ENCODE data around the gene KY.

Gene KY

DNA sequence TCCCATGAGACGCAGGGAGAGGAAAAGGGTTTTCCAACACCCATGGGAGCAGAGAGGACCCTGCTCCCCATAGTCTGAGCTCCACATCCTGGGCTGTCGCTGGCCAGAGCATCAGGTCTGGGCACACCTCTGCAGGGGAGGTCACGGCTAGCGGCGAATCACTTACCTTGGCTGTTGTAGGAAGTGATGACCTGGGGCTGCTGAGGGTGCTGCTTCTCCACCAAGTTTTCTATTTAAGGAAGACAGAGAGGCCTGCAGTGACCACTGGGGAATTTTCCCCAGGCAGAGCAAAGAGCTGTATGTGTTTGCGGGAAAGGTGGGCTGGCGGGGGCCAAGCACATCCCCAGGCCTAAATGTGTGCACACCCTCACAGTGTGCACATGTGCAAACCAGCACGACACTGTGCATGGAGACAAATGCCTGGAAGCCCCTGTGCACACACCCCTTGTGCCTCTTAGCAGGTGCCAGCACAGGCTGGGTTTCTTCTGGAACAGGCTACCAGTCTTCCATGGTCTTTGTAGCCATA is 7.6 kb downstream of the KY start:
- no peak for DNase-seq

DNA sequence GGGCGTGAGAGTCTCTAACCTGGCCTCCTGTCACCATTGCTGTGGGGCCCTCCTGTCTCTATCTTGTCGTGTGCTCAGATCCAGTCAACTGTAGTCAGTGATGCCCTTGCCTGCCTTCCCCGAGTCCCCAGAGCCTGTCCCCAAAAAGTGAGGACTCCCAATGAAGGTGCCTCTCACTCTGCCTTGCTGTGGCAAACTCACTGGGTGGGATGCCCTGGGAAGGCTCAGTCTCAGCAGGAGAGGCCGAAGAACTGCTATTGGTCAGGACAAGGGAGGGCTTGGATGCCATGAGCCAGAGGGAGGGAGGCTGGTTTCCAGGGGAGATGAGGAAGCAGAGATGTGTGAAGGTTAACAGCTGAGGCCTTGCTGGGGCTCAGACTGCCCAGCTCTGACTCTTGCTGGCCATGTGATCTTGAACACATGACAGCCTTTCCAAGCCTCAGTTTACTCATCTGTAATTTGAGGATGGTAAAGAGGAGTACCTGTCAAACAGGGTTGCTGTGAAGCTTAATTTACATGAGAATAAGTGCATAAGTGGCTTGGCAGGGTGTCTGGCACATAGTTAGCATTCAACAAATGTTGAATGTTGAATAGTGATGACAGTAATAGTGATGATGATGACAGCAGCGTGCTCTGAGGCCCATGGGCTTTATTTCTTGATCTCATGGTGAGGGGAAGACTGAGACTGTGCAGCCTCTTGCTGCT is 8.2 kb downstream of the KY start:
- no peak for DNase-seq

DNA sequence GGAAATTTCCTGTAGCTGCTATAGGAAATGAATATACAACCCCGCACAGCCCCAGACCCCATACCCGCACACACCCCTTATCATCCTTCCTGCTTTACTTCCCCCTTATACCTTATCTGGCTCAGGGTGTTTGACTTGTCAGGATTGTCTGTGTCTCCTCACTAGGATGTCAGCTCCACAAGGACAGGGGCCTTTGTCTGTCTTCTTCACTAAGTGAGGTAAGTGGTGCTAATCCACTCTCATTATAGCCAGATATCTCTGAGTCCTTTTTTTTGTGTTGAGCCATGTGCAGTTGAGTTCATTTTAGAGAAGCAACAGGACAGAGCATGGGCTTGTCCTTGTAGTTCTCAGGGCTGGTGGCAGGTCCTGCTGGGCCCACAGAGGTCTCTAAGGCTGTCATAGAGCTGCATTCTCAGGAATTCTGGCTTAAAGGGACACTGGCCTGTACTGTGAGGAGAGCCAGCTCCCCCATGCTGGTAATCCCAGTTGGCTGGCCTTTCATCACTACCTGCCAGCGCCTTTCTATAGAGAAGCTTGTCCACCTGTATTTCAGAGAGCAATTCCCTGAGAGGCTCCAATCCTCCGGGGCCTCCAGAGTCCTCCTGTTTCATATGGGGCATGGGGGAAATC is 9.0 kb downstream of the KY start:
- no peak for DNase-seq

DNA sequence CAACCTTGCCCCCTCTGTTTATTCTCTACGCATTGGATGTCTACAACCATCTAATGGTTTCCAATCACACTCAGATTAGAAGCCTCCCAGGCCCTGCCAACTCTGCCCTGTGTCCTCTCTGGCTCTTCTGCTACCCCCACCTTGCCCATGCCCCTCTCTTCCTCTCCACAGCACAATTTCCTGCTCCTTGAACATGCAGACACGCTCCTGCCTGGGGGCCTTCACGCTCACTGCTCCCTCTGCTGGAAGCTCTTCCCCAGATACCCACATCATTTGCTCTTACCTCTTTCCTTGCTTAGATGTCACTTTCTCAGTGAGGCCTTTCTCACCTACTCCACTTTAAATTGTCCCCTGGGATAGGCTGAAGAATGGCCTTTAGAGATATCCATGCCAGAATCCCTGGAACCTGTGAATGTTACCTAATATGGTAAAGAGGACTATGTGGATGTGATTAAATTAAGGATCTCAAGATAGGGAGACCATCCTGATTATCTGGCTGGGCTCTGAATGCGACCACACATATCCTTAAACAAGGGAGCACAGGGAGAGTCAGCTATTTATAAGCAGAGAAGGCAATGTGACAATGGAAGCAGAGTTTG is 9.9 kb downstream of the KY start:
- no peak for DNase-seq

DNA sequence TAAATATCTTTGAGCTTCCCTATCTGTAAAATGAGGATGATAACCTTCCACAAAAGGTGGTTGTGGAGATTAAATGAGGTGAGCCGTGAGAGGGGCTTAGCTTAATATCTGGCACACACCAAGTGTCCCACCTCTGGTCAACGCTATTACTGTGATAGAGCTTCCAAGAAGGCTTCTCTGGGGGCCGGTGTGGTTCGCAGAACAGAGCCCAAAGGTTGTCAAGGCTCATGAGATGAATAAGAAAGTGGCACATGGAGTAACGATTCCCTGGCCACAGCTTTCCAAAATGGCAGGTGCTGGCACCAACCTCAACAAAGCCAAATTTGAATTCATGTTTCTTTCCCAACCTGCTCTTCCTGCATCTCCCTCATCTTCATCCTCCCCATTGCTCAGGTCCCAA is 10.4 kb downstream of the KY start:
- DNase-seq = no peak

DNA sequence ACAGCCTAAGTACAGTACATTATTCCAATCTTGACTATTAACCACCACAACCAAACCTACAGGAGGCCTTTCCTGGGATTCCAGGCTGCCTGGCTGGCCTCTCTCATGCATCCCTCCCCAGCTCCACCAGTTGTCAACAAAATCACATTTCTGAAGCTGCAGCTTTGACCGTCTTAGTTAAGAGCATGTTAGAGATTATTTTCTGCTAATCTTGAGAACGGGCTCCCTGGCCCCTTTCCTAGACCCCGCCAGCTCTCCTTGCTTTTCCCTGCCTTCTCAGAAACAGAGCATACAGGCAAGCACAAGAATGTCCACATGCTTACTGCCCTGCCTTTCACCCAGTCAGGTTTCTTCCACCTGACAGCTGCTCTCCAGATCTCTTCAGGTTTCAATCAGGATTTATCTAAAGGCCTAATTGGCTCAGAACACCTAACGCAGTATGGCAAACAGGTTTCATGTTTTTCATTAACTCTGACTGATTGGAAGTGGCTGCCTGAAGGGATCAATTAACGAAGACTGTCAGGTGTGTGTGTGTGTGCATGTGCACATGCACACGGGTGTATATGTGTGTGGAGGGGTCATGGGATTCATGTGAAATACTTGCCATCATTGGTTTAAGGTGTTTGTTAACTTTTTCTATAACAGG is 12.3 kb downstream of the KY start:
- DNase-seq = no peak

DNA sequence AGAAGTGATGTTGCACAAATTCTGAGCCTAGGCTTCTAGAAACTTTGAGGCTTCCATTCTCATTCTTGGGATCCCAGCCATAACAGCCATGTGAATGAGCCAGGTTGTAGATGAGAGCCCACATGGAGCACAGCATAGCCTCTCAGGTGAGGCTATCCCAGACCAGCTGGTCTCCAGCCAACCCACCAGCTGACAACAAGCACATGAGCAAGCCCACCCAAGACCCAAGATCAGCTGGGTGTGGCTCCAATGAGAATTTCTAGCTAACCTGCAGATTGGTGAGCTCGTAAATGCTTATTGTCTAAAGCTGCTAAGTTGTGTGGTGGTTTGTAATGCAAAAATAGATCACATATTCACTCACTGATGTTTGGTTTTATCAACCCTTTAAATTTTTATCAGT is 14.4 kb downstream of the KY start:
- DNase-seq = no peak

DNA sequence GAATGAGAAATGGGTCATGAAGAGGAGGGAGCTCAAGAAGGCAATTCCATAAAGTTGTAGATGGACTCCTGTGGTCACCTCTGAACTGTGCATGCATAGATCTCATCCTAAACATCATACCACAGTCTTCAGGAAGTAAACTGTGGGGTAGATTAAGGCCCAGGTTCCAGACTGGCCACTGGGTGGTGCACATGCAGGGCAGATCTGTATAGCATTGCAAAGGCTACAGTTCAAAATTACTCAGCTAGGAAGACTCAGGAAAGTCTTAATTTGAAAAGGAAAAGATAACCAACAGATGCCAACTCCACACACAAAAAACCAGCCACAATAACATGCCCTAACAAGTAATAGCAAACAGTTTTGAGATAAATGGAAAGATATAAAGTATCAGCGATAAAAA is 20.3 kb downstream of the KY start:
- no peak for DNase-seq

DNA sequence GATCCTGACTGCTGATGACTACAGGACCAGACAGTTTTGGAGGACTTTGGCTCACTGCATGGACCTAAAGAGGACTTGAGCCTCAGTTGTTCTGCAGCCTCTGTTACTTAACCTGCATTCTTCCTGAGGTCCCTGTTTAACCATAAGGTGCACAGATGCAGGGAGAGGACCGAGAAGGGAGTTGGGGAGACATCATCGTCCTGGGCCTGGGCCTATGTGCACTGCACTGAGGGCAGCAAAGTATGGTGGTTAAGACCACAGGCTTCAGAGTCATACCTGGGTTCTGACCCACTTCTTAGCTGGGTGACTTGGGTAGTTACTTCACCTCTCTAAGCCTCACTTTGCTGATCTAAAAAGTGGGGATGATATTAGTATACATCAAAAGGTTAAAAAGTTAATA is 21.9 kb downstream of the KY start:
- DNase-seq = no peak

DNA sequence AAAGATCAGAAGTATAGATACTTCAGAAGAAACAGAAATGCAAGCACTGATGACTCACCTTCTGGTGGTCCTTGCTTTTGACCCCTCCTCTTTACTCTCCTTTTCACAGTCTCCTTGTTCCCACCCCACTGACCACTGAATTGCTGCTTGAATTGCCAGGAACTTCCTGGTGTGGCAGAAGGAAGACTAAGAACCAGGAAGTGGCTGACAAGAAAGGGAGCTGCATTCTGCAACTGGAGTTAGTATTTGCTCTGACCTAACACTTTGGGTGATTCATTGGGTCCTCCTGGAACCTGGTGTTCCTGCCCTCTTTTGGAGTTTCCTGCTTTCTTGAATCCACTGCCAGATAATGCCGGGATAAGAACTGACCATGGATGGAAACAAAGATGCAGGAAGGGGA is 23.0 kb downstream of the KY start:
- DNase-seq = no peak

DNA sequence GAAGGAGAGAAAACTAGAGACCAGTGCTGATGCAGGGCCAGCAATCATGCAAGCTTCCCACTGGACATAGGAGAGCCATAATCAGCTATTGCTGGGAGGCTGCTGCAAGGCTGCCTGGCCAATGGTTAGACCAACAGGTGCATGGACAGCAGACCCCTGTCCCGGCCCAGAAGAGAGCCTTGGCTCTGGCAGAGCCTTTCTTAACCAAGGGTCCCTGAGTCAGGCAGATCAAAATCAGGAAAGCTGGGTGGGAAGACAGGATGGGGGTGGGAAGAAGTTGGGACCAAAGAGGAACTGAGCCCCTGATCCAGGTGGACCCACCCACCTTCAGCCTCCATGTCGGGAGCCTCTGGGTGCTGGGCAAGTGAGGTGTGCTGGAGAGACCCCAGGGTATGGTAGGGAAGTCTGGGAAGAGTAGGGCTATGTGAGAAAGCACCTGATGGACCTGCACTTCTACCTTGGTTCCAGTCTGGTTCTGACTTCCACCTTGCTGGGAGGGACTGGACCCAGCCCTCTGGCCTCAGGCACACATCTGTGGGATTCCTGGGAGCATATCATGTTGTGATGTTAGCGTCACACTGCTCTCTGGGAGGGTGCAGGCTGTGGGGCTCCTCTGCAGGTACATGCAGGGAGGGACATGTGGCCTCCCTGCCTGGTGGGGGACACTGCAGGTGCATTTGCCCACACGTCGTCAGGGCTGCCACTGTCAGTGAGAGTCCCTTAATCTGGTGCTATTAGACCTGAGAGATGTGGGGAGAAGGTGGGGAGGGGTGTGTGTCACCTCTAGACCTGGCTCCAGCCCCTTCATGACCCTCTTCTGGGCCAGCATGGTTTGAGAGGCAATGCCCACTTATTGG is 24.7 kb downstream of the KY start:
- no peak for DNase-seq

DNA sequence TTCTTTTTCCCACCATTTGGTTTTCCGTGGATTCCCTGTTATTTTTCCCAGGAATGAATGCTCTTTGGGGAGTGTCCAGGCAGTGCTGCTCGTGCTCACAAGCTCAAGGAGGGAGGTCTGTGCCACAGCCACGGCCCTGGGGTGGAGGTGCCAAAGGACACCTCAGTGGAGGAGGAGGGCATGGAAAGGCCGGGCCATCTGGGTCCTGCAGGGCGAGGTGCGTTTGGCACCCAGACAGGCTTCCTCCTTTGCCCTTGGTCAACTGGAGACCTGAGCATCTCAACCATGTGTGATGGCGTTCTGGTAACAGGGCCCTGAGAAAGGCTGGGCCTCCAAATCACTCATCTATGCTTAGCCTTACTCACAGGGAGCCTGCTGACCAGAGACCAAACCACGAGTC is 25.4 kb downstream of the KY start:
- no peak for DNase-seq

DNA sequence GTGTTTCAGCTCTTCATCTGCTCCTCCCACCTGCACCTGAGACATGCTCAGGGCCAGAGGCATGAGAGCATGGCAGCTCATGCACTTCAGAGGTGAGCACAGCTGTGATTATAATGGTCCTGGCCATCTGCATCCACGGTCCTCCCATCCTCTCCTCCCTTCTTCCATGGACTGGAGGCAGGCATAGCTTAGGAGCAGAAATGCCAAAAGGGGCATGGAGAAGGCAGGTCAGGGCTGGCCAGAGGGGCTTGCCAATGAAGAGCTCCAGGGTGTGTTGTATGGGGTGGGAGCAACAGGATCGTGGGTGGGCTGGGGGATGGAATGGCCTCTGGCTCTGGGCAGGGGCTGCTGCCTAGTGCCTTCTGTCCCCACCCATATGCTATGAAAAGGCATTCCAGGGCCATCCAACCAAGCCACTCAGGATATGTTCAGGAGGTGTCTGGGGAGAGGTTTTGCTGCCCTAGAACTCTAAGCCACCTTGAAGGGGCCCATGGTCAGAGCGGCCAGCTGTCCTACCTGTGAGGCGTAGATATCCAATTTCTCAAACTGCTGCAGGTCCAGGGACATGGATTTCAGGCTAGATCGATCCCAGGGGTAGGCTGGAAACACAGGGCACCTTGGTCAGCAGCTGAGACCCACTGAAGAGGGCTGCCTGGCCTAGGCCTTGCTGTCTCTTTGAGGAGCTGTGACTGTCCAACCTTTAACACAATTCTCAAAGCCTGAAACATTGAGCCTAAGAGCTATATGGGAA is 26.1 kb downstream of the KY start:
- no peak for DNase-seq

DNA sequence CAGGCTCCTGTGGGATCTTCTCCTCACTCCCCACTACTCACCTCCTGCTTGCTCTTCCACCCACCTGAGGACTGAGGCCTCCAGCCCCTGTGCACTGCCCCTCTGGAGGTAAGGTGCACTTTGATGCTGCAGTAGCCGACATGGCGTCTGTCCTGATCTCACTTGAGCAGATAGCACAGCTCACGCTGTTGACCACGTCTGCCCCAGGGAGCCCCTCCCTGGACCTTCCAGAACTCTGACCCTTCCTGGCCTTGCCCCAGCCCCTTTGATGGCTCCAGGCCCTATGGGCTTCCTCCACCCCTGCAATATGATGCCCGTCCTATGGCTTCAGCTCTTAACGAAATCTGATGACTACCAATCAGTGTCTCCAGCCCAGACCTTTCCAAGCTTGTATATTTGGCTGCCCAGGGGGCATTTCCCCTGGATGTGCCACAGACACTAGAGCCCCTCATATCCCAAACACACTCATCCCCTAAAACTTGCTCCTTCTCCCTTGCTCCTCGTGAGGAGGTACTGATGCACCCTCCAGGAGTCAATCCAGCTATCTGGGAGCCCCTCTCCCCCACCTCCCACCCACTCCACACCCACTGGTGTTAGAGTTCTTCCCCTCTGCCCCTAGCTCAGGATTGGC is 27.1 kb downstream of the KY start:
- no peak for DNase-seq

DNA sequence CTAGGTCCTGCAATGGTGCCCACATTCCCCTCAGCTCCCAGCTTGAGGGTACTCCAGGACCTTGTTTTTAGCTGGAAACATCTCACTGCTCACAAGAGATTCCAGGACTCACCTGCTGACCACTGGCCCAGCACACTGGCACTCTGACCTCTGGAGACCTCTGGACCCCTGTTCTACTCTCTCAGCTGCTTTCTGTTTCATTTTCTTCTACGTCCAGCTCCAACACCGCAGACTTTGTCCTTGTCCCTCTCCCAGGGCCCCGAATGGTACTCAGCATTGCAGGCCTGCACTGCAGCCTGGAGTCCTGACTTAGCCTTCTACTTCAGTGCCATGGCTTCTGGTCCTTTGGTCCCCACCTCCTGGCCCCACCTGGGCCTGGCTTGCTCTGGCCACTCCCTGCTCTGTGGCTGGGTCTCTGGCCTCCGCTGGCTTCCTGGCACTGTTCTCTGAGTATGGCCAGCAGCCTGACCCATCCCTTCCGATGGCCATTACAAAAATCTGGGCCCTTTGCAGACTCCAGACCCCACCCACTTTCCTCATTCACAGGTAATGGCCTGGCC is 27.9 kb downstream of the KY start:
- DNase-seq = no peak

DNA sequence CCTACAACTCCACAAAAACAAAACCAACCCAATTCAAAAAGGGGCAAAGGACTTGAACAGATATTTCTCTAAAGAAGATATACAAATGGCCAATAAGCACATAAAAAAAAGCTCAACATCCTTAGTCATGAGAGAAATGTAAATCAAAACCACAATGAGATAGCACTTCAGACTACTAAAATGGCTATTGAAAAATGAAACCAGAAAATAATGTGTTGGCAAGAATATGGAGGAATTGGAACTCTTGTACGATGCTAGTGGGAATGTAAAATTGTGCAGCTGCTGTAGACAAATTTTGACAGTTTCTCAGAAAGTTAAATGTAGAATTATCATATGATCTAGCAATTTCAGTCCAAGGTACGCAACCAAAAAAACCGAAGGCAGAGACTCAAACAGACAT is 29.0 kb downstream of the KY start:
- no peak for DNase-seq

DNA sequence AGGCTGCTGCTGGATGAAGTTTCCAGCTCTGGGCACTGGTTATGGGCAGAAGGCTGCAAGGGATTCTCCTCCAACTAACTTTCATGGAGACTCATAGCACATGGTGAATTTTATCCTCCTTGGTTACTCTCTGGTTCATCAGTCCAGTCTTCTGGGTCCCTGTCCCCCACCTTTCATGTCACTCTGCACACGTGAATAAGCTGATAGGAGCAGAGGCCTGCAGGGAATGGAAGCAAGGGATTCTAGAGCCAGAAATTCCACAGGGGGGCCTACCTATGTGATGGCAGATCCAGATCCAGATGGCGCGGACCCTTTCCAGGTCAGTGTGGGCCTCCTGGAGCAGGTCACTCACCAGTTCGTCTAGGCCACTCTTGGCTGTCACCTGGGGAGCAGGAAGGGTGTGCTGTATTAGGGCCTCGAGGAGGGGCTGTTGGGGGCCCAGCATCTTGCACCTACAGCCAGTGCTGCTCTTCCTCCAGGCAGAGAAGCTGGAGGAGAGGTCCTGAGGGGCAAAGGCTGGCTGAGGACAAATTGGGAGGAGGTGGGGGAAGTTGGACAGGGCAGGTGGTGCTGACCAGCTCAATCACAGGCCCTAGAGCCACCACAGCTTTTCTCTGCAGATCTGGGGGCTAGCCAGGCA is 30.2 kb downstream of the KY start:
- DNase-seq = no peak

DNA sequence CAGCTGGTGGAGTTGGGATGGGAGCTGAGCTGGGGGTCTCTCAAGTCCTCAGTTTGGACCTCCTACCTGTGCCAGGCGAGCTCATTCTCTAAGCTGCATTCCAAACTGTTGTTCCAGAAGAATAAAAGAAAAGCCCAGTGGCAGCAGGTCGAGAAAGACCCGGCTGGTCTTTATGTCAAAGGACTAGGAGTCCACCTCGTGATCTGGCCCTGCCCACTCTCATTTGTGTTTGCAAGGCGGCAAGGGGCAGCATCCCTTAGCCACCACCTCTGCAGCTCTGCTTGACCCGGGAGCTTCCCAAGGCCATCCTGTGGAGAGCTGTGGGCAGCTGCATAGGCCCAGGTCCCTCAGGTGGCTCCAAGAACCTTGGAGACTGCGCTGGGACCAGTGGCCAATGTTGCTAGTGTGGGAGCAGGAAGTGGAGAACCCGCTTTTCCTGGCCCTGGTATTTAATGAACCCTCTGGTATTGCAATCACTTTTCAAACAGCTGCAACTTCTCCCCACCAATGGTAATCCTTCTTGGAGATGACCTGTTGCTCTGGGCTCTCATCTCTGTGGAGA is 30.9 kb downstream of the KY start:
- DNase-seq = no peak

DNA sequence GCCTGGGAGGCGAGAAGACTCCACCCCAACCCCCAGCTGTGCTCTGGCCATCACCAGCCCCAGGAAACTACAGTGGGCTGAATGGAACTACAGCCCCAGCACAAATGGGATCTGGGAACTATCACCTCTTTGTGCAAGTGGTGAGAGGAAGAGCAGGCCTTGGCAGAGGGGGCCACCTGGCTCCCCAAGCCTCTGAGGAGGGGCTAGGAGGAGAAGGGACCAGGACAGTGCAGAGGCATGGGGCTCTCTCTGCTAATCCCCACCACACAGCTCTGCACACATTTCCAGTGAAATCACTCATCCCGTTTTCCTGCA is 31.6 kb downstream of the KY start:
- DNase-seq = no peak

DNA sequence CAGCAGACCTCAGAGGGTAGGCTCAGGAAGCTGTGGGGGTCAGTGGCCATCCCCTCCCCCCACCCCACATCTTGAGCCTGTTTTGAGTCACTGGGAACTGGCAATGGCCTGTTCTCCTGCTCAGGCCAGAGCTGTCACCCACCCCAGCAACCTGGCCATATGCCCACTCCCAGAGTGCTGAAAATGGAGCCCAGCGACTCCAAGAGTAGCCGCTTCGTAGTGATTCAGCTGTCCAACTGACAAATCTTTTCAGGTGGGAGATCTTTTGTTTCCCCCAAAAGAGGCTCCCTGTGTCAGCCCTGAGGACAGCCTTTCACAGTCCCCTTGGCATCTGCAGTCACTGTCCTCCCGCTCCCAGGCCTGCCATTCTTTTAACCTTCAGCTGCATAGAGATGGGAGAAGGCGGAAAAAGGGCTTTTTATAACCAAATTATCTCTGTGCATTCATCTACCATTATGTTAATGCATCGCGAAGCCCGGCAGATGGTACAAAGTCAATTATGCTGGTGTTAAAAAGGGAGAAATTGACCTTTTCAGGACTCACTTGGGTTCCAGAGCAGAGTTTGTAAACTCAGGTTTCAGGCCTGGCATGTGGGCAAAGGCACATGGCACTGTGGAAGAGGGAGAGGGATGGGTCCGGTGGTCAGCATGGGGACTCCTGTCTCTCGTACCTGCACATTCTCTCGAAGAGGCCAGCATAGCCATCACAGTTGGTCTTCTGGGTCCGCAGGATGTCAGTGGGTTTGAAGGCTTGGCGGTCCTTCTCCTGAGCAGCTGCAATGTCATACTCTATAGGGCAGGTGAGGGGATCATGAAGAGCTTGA is 32.1 kb downstream of the KY start:
- no peak for DNase-seq

All from stimulated activated CD4-positive, alpha-beta T cell treated with anti-CD3 and anti-CD28 coated beads, Interleukin-1b, Interleukin-23, amount 100 ng/mL, for 48 hours (primary cell).